Tibial nerve (tissue), 3 donors: ENCODE measurements around the gene NTNG1.

ENCODE experiments used
- POLR2A ChIP-seq, 2 donors: fragments of 450-650 bp; IDR thresholded peaks; one replicate each; pipeline ENCODE4 v1.6.1; 2017; ENCODE audit warnings: antibody characterized with exemption in 2 of 2, mild to moderate bottlenecking in 2 of 2, moderate library complexity in 2 of 2
- TF ChIP-seq, protein P1 (sequence below), 5 experiments: fragments of 200-600 bp in 3 of 5; fragments of 450-650 bp in 2 of 5; sonication (generic) in 3 of 5; IDR thresholded peaks; one replicate each; pipeline ENCODE4 v1.5.1; 2016 to 2019; ENCODE audit warnings: antibody characterized with exemption in 5 of 5, mild to moderate bottlenecking in 3 of 5, moderate library complexity in 2 of 5

DNA sequence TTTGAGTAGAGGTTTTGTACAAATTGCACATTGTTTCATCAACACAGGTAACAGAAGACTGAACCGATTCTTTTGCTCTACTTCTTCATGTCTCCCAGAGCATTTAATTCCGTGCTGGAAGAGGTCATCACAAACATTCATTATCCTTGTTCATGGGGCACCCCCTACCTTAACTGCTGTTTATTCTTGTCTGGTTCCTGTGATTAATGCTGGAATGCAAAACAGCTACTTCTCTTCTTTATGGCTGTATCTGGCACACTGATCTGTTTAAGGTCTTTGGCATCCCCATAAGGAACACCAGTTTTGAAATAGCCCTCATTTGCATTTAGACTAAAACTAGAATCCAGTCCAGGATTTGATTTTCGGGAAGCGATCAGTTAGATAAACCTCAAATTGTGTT lies 42.2 kb downstream of the NTNG1 start:
- TF ChIP-seq POLR2A (IDR thresholded peaks at IDR 0.05): no peak
- TF ChIP-seq, protein P1, sequence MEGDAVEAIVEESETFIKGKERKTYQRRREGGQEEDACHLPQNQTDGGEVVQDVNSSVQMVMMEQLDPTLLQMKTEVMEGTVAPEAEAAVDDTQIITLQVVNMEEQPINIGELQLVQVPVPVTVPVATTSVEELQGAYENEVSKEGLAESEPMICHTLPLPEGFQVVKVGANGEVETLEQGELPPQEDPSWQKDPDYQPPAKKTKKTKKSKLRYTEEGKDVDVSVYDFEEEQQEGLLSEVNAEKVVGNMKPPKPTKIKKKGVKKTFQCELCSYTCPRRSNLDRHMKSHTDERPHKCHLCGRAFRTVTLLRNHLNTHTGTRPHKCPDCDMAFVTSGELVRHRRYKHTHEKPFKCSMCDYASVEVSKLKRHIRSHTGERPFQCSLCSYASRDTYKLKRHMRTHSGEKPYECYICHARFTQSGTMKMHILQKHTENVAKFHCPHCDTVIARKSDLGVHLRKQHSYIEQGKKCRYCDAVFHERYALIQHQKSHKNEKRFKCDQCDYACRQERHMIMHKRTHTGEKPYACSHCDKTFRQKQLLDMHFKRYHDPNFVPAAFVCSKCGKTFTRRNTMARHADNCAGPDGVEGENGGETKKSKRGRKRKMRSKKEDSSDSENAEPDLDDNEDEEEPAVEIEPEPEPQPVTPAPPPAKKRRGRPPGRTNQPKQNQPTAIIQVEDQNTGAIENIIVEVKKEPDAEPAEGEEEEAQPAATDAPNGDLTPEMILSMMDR (IDR thresholded peaks at IDR 0.05): no peak
